Endothelial cell of umbilical vein (primary cell): ENCODE data around the gene CDCA5. TPM values are rescaled to one million over a fixed set of nuclear protein-coding genes. Genes with fewer than 3 reads are reported as not detected.

Experiments used
- BruUV-seq: library from RNA; stranded (reverse); fragments of 400-500 nt; replicated peaks from 2 replicates; lab custom pipeline; 2021; lab: Mats Ljungman, UMichigan
- CTCF ChIA-PET: fragments of 300-600, 350-600 bp; sonication (Branson Sonifier 250); formaldehyde crosslinking; loops from one replicate; lab custom pipeline; 2021; ENCODE audit warnings: antibody characterized with exemption, inconsistent platforms; lab: Charles Lee
- POLR2A ChIA-PET: fragments of 300-600, 350-600 bp; sonication (Branson Sonifier 250); formaldehyde crosslinking; loops from one replicate; lab custom pipeline; 2021; ENCODE audit warnings: antibody characterized with exemption, inconsistent platforms; lab: Charles Lee
- DNase-seq: peaks from one replicate; pipeline ENCODE4 v3.0.0-alpha.2; 2011; ENCODE audit warnings: low read depth, low spot score
- FAIRE-seq: peaks from 2 replicates; lab custom pipeline; 2011; peaks lifted over from hg19 to GRCh38; lab: Jason Lieb, UNC
- H2AFZ ChIP-seq: 2 replicates; pipeline ENCODE4 v1.6.0; 2012; ENCODE audit warnings: low read depth, low read length, control low read depth, inconsistent platforms
- H3K27ac ChIP-seq: 2 replicates; pipeline ENCODE4 v1.5.1; 2011; ENCODE audit warnings: low read depth, mild to moderate bottlenecking, control low read depth, low read length, moderate library complexity; ENCODE audit not compliant: insufficient read depth
- H3K27me3 ChIP-seq, 2 experiments: 2 replicates each; pipeline versions ENCODE4 v1.6.0 to v1.6.1; 2011; ENCODE audit warnings: low read length in 2 of 2, mixed read lengths in 1 of 2; ENCODE audit not compliant: control insufficient read depth in 2 of 2, insufficient read depth in 2 of 2
- H3K36me3 ChIP-seq, 2 experiments: 2 replicates in 1 of 2; 3 replicates in 1 of 2; pipeline ENCODE4 v1.5.1; 2011; ENCODE audit warnings: low read length in 2 of 2, mild to moderate bottlenecking in 1 of 2, moderate library complexity in 1 of 2; ENCODE audit not compliant: control insufficient read depth in 2 of 2, insufficient read depth in 2 of 2; ENCODE audit errors: extremely low read depth in 1 of 2
- H3K4me1 ChIP-seq: 3 replicates; pipeline ENCODE4 v1.5.1; 2011; ENCODE audit warnings: mild to moderate bottlenecking, low read length; ENCODE audit not compliant: control insufficient read depth, insufficient read depth; ENCODE audit errors: extremely low read depth
- H3K4me2 ChIP-seq: 2 replicates; pipeline ENCODE4 v1.6.1; 2011; ENCODE audit warnings: low read length, control low read depth, mixed read lengths; ENCODE audit not compliant: insufficient read depth
- H3K4me3 ChIP-seq, 3 experiments: fragments of 200-600 bp in 1 of 3; sonication (generic), shearing (Covaris generic) in 1 of 3; replicated peaks in 1 of 3; 2 replicates each; pipeline ENCODE4 v1.5.1; 2011 to 2016; ENCODE audit warnings: control low read depth in 3 of 3, low read length in 3 of 3, mild to moderate bottlenecking in 2 of 3, inconsistent platforms in 1 of 3, low read depth in 1 of 3, moderate library complexity in 1 of 3; ENCODE audit not compliant: insufficient read depth in 1 of 3
- H3K79me2 ChIP-seq: 2 replicates; pipeline ENCODE4 v1.6.0; 2012; ENCODE audit warnings: low read length, inconsistent platforms; ENCODE audit not compliant: control insufficient read depth, insufficient read depth
- H3K9ac ChIP-seq: replicated peaks from 2 replicates; pipeline ENCODE3; 2011; ENCODE audit warnings: low read length, control low read depth; ENCODE audit not compliant: insufficient read depth; ENCODE audit errors: extremely low read depth
- H3K9me1 ChIP-seq: replicated peaks from 3 replicates; pipeline ENCODE4 v1.6.0; 2011; ENCODE audit warnings: mild to moderate bottlenecking, low read length; ENCODE audit not compliant: control insufficient read depth, insufficient read depth; ENCODE audit errors: extremely low read depth
- H3K9me3 ChIP-seq: replicated peaks from 2 replicates; pipeline ENCODE4 v1.5.1; 2012; ENCODE audit warnings: low read length, inconsistent platforms; ENCODE audit not compliant: control insufficient read depth, insufficient read depth
- H4K20me1 ChIP-seq: replicated peaks from 2 replicates; pipeline ENCODE3; 2011; ENCODE audit warnings: mild to moderate bottlenecking, low read length; ENCODE audit not compliant: control insufficient read depth, insufficient read depth; ENCODE audit errors: extremely low read depth
- CTCF ChIP-seq, 2 donors: IDR thresholded peaks; 1 replicate in 1 of 2; 2 replicates in 1 of 2; pipeline ENCODE4 v1.5.1; 2011; ENCODE audit warnings: low read length in 2 of 2, mild to moderate bottlenecking in 2 of 2, moderate library complexity in 2 of 2, control low read depth in 1 of 2, inconsistent platforms in 1 of 2, low read depth in 1 of 2; ENCODE audit not compliant: insufficient read depth in 1 of 2; ENCODE audit errors: extremely low read depth in 1 of 2
- EZH2 ChIP-seq: IDR thresholded peaks from 2 replicates; pipeline ENCODE4 v1.6.1; 2012; ENCODE audit warnings: borderline replicate concordance, low read depth, mild to moderate bottlenecking, moderate library complexity, low read length, inconsistent platforms; ENCODE audit not compliant: severe bottlenecking
- FOS ChIP-seq: IDR thresholded peaks from 2 replicates; pipeline ENCODE4 v1.6.1; 2011; ENCODE audit warnings: mild to moderate bottlenecking, low read length, moderate library complexity, borderline replicate concordance; ENCODE audit not compliant: insufficient read depth
- GATA2 ChIP-seq: IDR thresholded peaks from 2 replicates; pipeline ENCODE4 v1.7.0; 2011; ENCODE audit warnings: low read depth, mild to moderate bottlenecking, moderate library complexity, mixed read lengths, low read length; ENCODE audit not compliant: insufficient read length, insufficient read depth
- JUN ChIP-seq: IDR thresholded peaks from 2 replicates; pipeline ENCODE4 v1.6.1; 2011; ENCODE audit warnings: borderline replicate concordance, low read depth; ENCODE audit not compliant: insufficient read length, insufficient read depth
- MAX ChIP-seq: IDR thresholded peaks from 2 replicates; pipeline ENCODE4 v1.6.1; 2011; ENCODE audit not compliant: insufficient read depth, insufficient read length
- MYC ChIP-seq: IDR thresholded peaks from one replicate; pipeline ENCODE4 v1.6.1; 2011; ENCODE audit warnings: mild to moderate bottlenecking, low read depth, low read length
- POLR2A ChIP-seq: IDR thresholded peaks from 2 replicates; pipeline ENCODE4 v1.6.1; 2012; ENCODE audit warnings: low read depth, mild to moderate bottlenecking, control low read depth, low read length
- POLR2AphosphoS5 ChIP-seq: IDR thresholded peaks from 2 replicates; pipeline ENCODE4 v1.6.1; 2012; ENCODE audit warnings: low read depth, mild to moderate bottlenecking, control low read depth, low read length, moderate library complexity; ENCODE audit not compliant: insufficient read depth
- dilution Hi-C: fragments of 300-500 bp; cut with MboI; formaldehyde crosslinking; loops from one replicate; pipeline ENCODE4 v1.15.0; 2019; ENCODE audit warnings: low sequenced_read_pairs; ENCODE audit not compliant: extremely low pct_ligation_motif_present
- intact Hi-C: fragments of 100-400 bp; cut with micrococcal nuclease; formaldehyde crosslinking; loops from one replicate; pipeline ENCODE4 v1.10.0; 2022
- polyA plus RNA-seq, 4 experiments: library from polyadenylated mRNA; depleted of rRNA in 3 of 4; stranded (reverse) in 3 of 4; unstranded in 1 of 4; fragments of >200 nt; gene quantifications; 2 replicates each; pipeline versions ENCODE4 v1.2.1 to v1.2.3, GENCODE V29; 2011 to 2012; ENCODE audit warnings: missing spikeins in 1 of 4
- total RNA-seq: library from RNA; stranded (reverse); gene quantifications from 2 replicates; pipeline ENCODE4 v1.2.3, GENCODE V29; 2021

Gene CDCA5
- total and polyA plus RNA-seq, 2 donors (not counting 3 experiments of a cell fraction or from before 2014, with no cell fraction given) = 16.4 to 35.7 TPM

GRCh38 chr11:65102142-65103095 lies 18.6 kb upstream of the CDCA5 start:
- CTCF ChIA-PET = interaction anchor here (0.6 to 3.5 kb wide), 6 partner anchors 9 to 173 kb away, joined by 3 to 22 read pairs (median 4); partner anchors contain the start of genes ARL2, FAU, MRPL49 and TM7SF2
- FAIRE-seq (peak; percentile 67), DNase-seq (peak; percentile 48)
- peaks cover 0 to 2% of the 10 kb centered on the region in 2 experiments for H3K36me3 ChIP-seq
- H3K9me3 ChIP-seq = no peaks in the 10 kb centered on the region
- peaks cover 11% of the 10 kb centered on the region for H3K79me2 ChIP-seq
- H3K4me1 ChIP-seq = peaks cover 4% of the 10 kb centered on the region
- H4K20me1 ChIP-seq = no peaks in the 10 kb centered on the region
- no peak overlapping the region for H3K4me3 ChIP-seq
- dilution Hi-C loops = no loop called here
- H3K9me1 ChIP-seq = no peaks in the 10 kb centered on the region
- no peak overlapping the region for H3K27ac ChIP-seq
- BruUV-seq = no TSS peak
- POLR2A ChIA-PET = interaction anchor here (0.7 kb wide), 1 partner anchor 17 kb away, joined by 4 read pairs; no protein-coding TSS in a partner anchor
- H3K4me2 ChIP-seq = no peak overlapping the region
- H3K9ac ChIP-seq = no peak overlapping the region
- no peak overlapping the region for H2AFZ ChIP-seq
- no peak for TF ChIP-seq MYC
- no peak for TF ChIP-seq EZH2
- TF ChIP-seq GATA2 = no peak
- TF ChIP-seq FOS = no peak
- no peak for TF ChIP-seq JUN
- TF ChIP-seq CTCF (IDR thresholded peaks at IDR 0.05; ENCODE audit: extremely low read depth in 1 of 2, insufficient read depth in 1 of 2, low read depth in 1 of 2, low read length in 2 of 2) = no peak
- no peak for TF ChIP-seq MAX
- no peak for TF ChIP-seq POLR2AphosphoS5
- no peak for TF ChIP-seq POLR2A
- intact Hi-C loops = no loop called here
- H3K27me3 ChIP-seq = no peaks in the 10 kb centered on the region
